Activated CD4-positive, alpha-beta T cell treated with anti-CD3 and anti-CD28 coated beads, Interleukin-2, amount 10 ng/mL, durations not matched to agents 24 days and 14 days (primary cell): ENCODE measurements around the gene LRRC14B. TPM values are rescaled to one million over a fixed set of nuclear protein-coding genes. Genes with fewer than 3 reads are reported as not detected.

ENCODE experiments used
- total RNA-seq: library from RNA; stranded (reverse); gene quantifications from 2 replicates; pipeline ENCODE4 v1.2.3, GENCODE V29; 2022

Gene LRRC14B
- total RNA-seq, 1 donor from 2014 or later = not detected

Other genes with a start within 250 kb of the LRRC14B start
- gene PLEKHG4B, start 99.3 kb upstream of the LRRC14B start, total RNA-seq = not detected in 2 replicates
- gene CCDC127, start 26.7 kb downstream of the LRRC14B start, total RNA-seq = 7.1 and 7.7 TPM in 2 replicates
- 147 and 150 TPM in 2 replicates for gene SDHA, start 26.8 kb downstream of the LRRC14B start, total RNA-seq
- gene PDCD6, start 80.2 kb downstream of the LRRC14B start, total RNA-seq = 118 and 119 TPM in 2 replicates
- gene AHRR, start 130.2 kb downstream of the LRRC14B start, total RNA-seq = 25.8 and 26.0 TPM in 2 replicates